Raji (cell line): ENCODE results near the gene SIX5.

ENCODE experiments used
- POLR2A ChIP-seq: IDR thresholded peaks from 2 replicates; pipeline ENCODE4 v1.6.1; 2011; ENCODE audit warnings: low read depth, low read length, control low read depth; ENCODE audit not compliant: insufficient read depth

The SIX5 gene

DNA sequence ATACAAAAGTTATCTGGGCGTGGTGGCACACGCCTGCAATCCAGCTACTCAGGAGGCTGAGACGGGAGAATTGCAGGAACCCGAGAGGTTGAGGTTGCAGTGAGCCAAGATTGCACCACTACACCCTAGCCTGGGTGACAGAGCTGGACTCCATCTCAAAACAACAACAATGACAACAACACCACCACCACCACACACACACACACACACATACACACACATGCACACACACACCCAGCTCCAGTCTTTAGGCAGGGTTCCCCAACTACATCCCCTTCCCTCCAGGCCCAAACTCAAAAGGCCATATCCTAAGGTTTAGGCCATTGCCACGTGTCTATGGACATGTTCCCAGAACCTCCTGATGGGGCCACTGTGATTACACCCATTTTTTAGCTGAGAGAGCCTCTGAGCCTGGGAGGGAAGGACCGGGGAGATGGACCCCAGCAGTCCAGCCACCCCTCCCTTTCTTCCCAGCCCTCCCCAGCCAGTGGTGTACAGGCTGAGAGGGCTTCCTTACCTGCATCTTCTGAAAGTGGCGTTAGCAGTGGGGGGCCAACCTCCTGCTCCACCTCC lies 32.6 kb upstream of the SIX5 start:
- no peak for TF ChIP-seq POLR2A

DNA sequence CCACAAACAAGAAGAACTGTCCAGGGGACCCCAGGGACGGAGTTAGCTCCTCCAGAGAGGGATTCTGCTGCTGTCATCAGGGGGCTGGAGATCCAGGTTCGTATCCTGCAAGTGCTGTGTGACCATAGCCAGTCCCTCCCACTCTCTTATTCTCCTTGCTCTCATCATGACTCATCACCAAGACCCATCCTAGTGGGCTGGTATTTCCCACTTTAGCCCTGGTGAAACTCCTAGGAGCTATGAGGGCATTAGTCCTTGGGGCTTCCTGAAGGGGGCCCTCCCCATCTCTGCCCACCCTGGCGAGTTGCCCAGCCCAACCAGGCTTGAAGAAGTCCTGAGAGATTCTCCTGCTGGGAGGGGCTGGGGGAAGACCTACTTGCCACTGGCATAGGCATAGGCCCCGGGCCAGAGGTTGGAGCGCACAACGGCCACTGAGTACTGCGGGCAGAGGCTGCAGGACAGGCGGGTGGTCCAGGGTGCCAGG lies 31.1 kb upstream of the SIX5 start:
- no peak for TF ChIP-seq POLR2A

DNA sequence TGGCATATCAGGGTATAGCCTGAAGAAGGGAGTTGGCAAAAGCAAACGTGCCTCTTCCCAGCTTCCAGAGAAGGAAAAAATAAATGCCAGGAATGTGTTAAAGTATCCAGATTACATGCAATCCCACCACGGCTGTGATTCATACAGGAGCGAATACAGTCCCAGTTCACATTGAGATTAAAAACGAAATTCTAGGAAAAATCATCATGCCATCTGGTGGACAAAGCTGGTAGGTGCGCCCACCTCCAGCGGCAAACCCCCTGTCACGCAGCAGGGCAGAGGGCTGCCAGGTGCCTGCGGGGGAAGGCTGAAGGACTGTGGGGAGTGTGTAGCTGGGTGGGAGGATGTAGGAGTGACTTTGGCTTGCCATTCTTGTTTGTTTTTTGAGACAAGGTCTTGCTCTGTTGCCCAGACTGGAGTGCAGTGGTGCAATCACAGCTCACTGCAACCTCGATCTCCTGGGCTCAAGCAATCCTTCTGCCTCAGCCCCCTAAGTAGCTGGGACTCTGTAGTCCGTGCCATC lies 30.0 kb upstream of the SIX5 start:
- no peak for TF ChIP-seq POLR2A

DNA sequence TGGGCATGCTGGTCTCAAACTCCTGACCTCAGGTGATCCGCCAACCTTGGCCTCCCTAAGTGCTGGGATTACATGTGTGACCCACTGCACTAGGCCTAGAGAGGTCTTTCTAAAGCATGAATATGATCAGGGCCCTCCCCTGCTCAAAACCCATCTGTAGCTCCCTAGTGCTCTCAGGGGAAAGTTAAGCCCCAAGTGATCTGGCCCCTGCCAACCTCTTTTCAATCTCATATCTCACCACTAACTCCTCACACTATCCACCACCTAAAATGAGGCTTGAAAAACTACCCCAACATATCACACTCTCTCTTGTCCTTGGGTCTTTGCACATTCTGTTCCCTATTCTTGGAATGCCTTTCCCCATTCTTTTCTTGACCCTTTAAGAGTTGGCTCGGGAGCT lies 25.6 kb upstream of the SIX5 start:
- no peak for TF ChIP-seq POLR2A

DNA sequence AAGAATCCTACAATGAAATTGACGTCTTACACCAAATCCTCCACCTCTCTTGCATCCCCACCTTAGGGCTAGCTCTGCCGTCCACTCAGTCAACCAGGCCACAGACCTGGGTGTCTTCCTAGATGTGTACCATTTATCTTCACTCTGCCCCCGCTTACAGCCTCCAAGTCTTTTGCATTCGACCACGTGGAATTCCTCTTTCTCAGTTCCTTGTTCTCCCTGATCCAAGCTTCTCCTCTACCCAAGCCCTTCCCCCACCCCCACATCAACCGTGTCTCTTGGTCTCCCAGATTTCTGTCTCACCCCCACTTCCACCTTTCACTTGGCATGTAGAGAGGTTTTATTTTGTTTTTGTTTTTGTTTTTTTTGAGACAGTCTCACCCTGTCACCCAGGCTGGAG lies 24.8 kb upstream of the SIX5 start:
- TF ChIP-seq POLR2A: no peak

DNA sequence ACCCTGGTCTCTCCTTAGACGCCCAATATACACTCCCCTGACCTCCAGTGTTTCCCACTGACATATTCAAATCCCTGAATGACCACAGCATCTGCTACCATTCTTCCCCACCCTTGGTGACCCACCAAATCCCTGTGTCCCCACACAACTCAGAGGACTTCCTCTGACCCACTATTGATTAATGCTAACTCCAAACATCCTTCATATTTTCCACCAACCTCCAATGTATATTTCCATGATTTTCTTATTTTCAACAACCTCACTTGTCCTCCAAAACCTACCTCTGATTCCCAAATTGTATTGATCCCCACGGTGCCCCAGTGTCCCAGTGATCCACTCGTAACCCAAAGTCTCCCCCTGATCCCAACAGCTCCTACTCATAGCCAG lies 24.1 kb upstream of the SIX5 start:
- TF ChIP-seq POLR2A: no peak

DNA sequence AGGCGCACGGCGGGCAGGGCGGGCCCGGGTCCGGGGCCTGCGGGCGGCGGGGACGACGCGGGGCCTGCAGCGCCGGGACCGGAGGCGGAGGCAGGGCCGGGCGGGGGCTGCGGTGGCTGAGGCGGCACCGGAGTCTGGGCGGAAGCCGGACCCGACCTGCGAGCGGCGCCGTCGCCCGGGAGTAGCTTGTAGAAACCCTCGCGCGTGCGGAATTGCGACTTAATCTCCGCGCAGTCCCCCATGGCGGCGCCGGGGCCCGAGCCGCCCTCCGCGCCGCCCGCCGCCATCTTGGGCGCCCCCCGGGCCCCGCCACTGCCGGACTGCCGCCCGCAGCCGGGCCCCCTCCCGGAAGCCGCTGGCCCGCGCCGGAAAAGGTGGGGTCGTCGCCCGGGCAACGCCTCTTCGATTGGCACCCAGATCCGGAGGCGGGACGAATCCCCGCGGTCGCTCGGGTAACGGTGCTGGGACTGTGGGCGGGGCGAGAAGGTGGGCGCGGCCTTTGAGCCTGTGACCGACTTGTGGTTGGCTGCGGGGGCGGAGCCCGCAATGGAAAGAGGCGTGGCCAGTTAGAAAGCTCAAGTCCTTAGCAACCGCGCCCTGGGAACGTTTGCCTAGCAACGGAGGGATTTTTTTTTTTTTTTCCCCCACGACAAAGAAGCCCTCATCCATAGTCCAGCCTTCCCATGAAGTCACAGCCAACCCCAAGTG lies 23.6 kb upstream of the SIX5 start, which contains the start of gene DMWD:
Gene DMWD, minus strand, starts transcription at position 376 of the 708 bp plus-strand sequence. Its CDS starts 89 bp downstream, at position 287.
- peak; percentile 66 for TF ChIP-seq POLR2A

DNA sequence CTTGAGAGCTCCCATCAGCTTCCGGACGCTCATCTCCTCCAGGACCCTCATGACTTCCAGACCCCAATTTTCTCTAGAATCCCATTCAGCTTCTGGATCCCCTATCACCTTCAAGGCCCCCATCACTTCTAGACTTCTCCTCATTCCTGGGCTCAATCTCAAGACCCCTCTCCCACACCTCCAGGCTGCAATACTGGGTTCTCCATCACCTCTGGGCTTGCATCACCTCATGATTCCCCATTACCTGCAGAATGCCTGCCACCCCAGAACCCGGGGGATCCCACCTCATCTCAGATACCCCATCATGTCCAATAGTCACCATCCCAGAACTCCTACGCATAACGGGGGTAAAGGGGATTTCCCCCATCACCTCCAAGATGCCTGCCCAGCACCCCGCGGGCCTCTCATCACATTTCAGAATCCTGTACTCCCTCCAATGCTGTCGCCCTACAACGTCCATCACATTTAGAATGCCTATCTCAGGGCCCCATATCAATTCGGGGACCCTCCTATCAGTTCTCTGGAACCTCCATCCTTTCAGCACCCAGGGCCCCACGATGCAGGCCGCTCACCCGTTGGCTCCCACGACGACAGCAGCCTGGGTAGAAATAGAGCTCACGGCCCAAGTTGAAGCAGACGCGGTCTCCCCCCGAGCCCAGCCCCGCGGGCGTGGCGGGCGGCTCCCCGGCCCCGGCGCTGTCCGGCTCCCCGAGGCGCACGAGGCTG lies 22.9 kb upstream of the SIX5 start:
- no peak for TF ChIP-seq POLR2A

DNA sequence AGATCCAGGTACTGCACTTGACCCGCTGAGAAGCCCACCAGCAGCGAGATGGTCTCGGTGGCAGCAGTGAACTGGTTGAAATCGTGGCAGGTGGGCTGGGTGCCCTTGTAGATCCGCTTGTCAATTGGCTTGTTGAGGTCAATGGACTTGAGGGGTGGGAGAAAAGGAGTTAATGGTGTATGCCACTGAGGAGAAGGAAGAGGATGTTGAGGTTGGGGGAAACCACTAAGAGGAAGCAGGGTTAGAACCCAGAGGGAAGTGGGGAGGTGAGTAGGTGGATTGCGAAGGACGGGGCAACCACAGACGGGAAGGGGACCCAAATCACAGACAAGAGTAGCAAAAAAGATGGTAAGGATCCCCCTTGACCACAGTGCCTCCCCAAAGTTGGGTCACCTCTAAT lies 21.9 kb upstream of the SIX5 start:
- TF ChIP-seq POLR2A: 0 out of 2 replicates have a peak, but pooled peaks have one; percentile 3

DNA sequence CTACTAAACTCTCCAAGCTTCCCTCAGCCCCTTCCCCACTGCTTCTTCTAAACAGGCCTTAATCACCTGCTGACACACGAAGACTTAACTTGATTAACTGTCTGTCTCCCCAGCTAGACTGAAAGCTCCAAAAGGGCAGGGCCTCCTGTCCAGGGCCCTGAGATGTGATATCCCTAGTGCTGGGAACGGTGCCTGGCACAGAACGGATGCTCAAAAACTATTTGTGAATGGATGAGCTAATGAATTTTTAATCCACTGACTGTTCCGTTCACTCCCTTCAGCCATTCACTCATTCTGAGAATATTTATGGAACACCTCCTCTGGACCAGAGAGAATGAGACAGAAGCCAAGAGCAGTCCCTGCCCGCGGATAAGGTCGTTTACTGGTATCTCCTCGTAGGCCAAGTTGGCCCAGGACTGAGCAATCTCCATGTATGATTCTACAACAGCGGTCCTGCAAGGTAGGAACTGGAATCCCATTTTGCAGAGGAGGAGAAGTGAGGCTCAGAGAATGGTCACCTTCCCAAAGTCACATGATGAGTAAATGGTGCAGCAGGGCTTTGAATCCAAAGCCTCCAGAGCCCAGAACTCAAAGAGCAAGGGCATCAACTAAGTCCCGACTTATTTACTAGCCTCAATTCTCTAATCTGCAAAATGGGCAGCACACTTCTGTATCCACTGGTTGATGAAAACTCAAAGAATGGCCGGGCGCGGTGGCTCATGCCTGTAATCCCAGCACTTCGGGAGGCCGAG lies 20.2 kb upstream of the SIX5 start:
- no peak for TF ChIP-seq POLR2A

DNA sequence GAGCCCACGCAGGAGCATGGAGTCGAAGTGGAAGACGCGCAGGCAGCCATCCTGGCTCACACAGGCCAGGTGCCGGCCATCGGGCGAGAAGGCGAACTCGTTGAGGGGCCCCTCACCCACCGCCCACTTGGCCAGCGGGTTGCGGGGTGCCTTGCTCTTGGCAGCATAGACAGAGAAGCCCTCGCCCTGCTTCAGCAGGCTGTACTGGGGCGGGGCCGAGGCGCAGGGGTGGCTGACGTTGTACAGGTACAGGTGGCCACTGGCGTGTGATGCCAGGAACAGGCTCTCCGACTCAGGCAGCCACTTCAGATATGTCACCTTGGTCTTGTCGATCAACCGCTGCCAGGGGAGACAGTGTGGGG lies 17.5 kb upstream of the SIX5 start:
- no peak for TF ChIP-seq POLR2A

DNA sequence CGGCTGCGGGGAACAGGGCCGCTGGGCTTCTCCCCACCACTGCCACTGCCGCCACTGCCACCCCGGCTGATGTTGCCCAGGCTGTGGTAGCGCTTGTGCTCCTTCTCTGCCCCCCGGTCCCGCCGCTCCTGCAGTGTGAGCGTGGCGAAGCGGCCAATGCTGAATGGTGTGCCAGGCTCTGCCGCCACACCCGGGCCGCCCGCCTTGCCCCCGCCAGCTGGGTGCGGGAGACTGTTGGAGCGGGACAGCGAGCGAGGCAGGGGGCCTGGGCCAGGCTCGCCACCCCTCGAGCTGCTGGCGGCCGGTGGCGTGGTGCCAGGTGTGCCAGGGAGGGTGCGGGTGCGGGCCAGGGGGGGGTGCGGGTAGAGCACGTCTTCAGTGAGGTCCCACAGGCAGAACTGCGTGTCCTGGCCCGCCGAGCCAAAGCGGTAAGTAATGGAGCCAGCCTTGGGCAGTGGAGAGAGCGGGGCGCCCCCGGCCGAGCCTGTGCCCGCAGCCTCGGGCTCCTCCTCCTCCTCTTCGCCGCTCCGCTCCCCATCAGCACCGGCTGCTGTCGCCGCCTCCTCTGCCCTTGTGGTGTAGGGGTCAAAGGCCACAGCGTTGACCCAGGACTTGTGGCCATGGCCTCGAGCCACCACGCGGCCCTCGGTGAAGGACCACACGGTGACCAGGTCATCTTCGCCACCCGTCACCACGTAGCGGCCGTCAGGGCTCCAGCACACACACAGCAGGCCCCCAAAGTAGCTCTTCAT lies 16.9 kb upstream of the SIX5 start:
- no peak for TF ChIP-seq POLR2A

DNA sequence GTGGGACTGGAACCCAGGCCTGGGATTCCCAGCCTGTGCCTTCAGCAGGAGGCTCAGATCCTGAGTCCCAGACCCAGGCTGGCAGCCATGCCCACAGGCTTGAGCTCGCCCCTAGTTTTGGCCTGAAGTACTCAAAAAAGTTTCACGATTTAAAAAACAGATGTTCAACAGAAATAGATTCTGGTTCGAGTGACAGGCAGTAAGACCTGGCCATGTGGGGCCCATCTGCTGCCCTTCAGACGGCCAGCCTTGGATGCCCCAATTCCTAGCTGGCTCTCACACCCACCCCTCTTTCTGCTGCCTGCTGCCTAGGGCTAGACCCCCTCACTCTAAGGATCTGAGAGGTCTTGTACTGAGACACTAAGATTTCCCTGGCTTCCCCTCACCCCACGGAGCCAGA lies 16.0 kb upstream of the SIX5 start:
- no peak for TF ChIP-seq POLR2A

DNA sequence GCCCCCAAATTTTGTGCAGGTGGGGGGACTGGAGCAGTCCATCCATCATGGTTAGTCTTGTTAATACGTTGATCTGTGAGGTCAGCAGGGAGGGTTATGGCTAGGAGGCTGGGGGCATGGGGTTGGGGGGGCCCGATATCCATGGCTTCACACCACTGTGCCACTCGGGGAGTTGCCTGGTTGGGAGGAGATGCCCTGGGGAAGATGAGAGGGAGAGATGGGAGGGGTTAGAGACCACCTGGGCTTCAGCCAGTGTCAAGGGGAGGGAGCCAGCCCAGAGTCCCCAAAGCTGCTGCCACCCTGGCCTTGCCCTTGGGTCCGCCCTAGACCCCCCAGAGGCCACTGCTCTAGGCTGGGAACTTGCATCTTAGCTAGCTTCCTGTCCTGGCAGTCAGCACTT lies 15.0 kb upstream of the SIX5 start:
- no peak for TF ChIP-seq POLR2A
